ENCODE results near the gene RAB3A. TPM values are rescaled to one million over a fixed set of nuclear protein-coding genes. Genes with fewer than 3 reads are reported as not detected.
"Not testable (repeated sequence)": the region's sequence is repeated elsewhere in the genome, so short reads cannot be mapped to it uniquely, and the experiment has no call there.

Gene RAB3A
- total RNA-seq, 1 donor from 2014 or later: 3.2 TPM

- no peak overlapping the region for H3K4me3 Mint-ChIP-seq (ENCODE audit: unreplicated experiment)
- no peak for TF ChIP-seq CTCF (IDR thresholded peaks at IDR 0.05)
These were observed 14.8 kb upstream of the RAB3A start for GRCh38 chr19:18218600-18218999.

GRCh38 chr19:18218159-18218558 is 14.3 kb upstream of the RAB3A start:
- no peak overlapping the region for H3K27ac Mint-ChIP-seq (ENCODE audit: unreplicated experiment)
- peaks cover 11% of the 10 kb centered on the region for H3K27me3 Mint-ChIP-seq (ENCODE audit: unreplicated experiment)
- H3K4me3 Mint-ChIP-seq (ENCODE audit: unreplicated experiment): no peak overlapping the region
- no peaks in the 10 kb centered on the region for H3K9me3 Mint-ChIP-seq (ENCODE audit: unreplicated experiment)
- no peaks in the 10 kb centered on the region for H3K4me1 Mint-ChIP-seq (ENCODE audit: unreplicated experiment)
- TF ChIP-seq CTCF (IDR thresholded peaks at IDR 0.05): no peak
- DNase-seq (ENCODE audit: extremely low spot score, unreplicated experiment): no peak
- H3K36me3 Mint-ChIP-seq (ENCODE audit: unreplicated experiment): no peaks in the 10 kb centered on the region

More at GRCh38 chr19:18218600-18218999, 14.8 kb upstream of the RAB3A start:
- Mint-ChIP-seq H3K36me3 (ENCODE audit: unreplicated experiment) (no peaks in the 10 kb centered on the region), H3K9me3 (ENCODE audit: unreplicated experiment) (no peaks in the 10 kb centered on the region), H3K27ac (ENCODE audit: unreplicated experiment) (no peak overlapping the region), H3K27me3 (ENCODE audit: unreplicated experiment) (peaks cover 11% of the 10 kb centered on the region), H3K4me1 (ENCODE audit: unreplicated experiment) (no peaks in the 10 kb centered on the region)
- no peak for DNase-seq (ENCODE audit: extremely low spot score, unreplicated experiment)

GRCh38 chr19:18216789-18217188 is 12.9 kb upstream of the RAB3A start:
- Mint-ChIP-seq H3K9me3 (ENCODE audit: unreplicated experiment) (no peaks in the 10 kb centered on the region), H3K27ac (ENCODE audit: unreplicated experiment) (no peak overlapping the region), H3K27me3 (ENCODE audit: unreplicated experiment) (peaks cover 11% of the 10 kb centered on the region), H3K4me3 (ENCODE audit: unreplicated experiment) (no peak overlapping the region), H3K36me3 (ENCODE audit: unreplicated experiment) (no peaks in the 10 kb centered on the region), H3K4me1 (ENCODE audit: unreplicated experiment) (no peaks in the 10 kb centered on the region)
- no peak for DNase-seq (ENCODE audit: extremely low spot score, unreplicated experiment)
- no peak for TF ChIP-seq CTCF (IDR thresholded peaks at IDR 0.05)

GRCh38 chr19:18214779-18215433 is 11.1 kb upstream of the RAB3A start:
- H3K9me3 Mint-ChIP-seq (ENCODE audit: unreplicated experiment): no peaks in the 10 kb centered on the region
- no peak for DNase-seq (ENCODE audit: extremely low spot score, unreplicated experiment)
- no peaks in the 10 kb centered on the region for H3K4me1 Mint-ChIP-seq (ENCODE audit: unreplicated experiment)
- H3K27me3 Mint-ChIP-seq (ENCODE audit: unreplicated experiment): peaks cover 5% of the 10 kb centered on the region
- H3K27ac Mint-ChIP-seq (ENCODE audit: unreplicated experiment): no peak overlapping the region
- TF ChIP-seq CTCF (IDR thresholded peaks at IDR 0.05): no peak
- H3K36me3 Mint-ChIP-seq (ENCODE audit: unreplicated experiment): no peaks in the 10 kb centered on the region
- no peak overlapping the region for H3K4me3 Mint-ChIP-seq (ENCODE audit: unreplicated experiment)

GRCh38 chr19:18211683-18212082 is 7.8 kb upstream of the RAB3A start:
- Mint-ChIP-seq H3K27ac (ENCODE audit: unreplicated experiment) (no peak overlapping the region), H3K27me3 (ENCODE audit: unreplicated experiment) (peaks cover 3% of the 10 kb centered on the region)
- no peak for DNase-seq (ENCODE audit: extremely low spot score, unreplicated experiment)

GRCh38 chr19:18209912-18210311 is 6.1 kb upstream of the RAB3A start:
- H3K36me3 Mint-ChIP-seq (ENCODE audit: unreplicated experiment): not testable (repeated sequence)

More at GRCh38 chr19:18211683-18212082, 7.8 kb upstream of the RAB3A start:
- Mint-ChIP-seq H3K9me3 (ENCODE audit: unreplicated experiment) (no peaks in the 10 kb centered on the region), H3K4me3 (ENCODE audit: unreplicated experiment) (no peak overlapping the region), H3K4me1 (ENCODE audit: unreplicated experiment) (peaks cover 5% of the 10 kb centered on the region), H3K36me3 (ENCODE audit: unreplicated experiment) (no peaks in the 10 kb centered on the region)
- no peak for TF ChIP-seq CTCF (IDR thresholded peaks at IDR 0.05)

More at GRCh38 chr19:18209912-18210311, 6.1 kb upstream of the RAB3A start:
- not testable (repeated sequence) for H3K4me3 Mint-ChIP-seq (ENCODE audit: unreplicated experiment); H3K27me3 Mint-ChIP-seq (ENCODE audit: unreplicated experiment); DNase-seq (ENCODE audit: extremely low spot score, unreplicated experiment); H3K27ac Mint-ChIP-seq (ENCODE audit: unreplicated experiment); H3K9me3 Mint-ChIP-seq (ENCODE audit: unreplicated experiment)
- peaks cover 16% of the 10 kb centered on the region for H3K4me1 Mint-ChIP-seq (ENCODE audit: unreplicated experiment)

Measured in osteocyte (in vitro differentiated cells).